SK-N-MC (cell line): ENCODE measurements around the gene GRB2.

Experiments
- EZH2 ChIP-seq: fragments of 200-600 bp; sonication (generic); IDR thresholded peaks from one replicate; pipeline ENCODE4 v1.6.1; 2017; ENCODE audit warnings: antibody characterized with exemption
- FOXP2 ChIP-seq: optimal IDR thresholded peaks from 2 replicates; pipeline ENCODE3; 2011; ENCODE audit warnings: mild to moderate bottlenecking, moderate library complexity; ENCODE audit not compliant: insufficient read depth; ENCODE audit errors: extremely low read length, control extremely low read depth
- POLR2AphosphoS5 ChIP-seq: IDR thresholded peaks from 2 replicates; pipeline ENCODE4 v1.6.1; 2012; ENCODE audit warnings: mild to moderate bottlenecking, low read depth, low read length, borderline replicate concordance

GRCh38 chr17:75301049-75301448, 104.4 kb downstream of the GRB2 start:
- TF ChIP-seq POLR2AphosphoS5 (no peak), EZH2 (no peak), FOXP2 (no peak)
